NCI-H345 treated with DMSO at 0.1 percent for 48 hours (cell line): ENCODE results near the gene FKBP9.
"Not testable (repeated sequence)": the region's sequence is repeated elsewhere in the genome, so short reads cannot be mapped to it uniquely, and the experiment has no call there.

Experiments used
- DNase-seq: peaks from one replicate; lab custom pipeline; 2025; ENCODE audit not compliant: unreplicated experiment; lab: John Stamatoyannopoulos, UW

Gene FKBP9, protein sequence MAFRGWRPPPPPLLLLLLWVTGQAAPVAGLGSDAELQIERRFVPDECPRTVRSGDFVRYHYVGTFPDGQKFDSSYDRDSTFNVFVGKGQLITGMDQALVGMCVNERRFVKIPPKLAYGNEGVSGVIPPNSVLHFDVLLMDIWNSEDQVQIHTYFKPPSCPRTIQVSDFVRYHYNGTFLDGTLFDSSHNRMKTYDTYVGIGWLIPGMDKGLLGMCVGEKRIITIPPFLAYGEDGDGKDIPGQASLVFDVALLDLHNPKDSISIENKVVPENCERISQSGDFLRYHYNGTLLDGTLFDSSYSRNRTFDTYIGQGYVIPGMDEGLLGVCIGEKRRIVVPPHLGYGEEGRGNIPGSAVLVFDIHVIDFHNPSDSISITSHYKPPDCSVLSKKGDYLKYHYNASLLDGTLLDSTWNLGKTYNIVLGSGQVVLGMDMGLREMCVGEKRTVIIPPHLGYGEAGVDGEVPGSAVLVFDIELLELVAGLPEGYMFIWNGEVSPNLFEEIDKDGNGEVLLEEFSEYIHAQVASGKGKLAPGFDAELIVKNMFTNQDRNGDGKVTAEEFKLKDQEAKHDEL

DNA sequence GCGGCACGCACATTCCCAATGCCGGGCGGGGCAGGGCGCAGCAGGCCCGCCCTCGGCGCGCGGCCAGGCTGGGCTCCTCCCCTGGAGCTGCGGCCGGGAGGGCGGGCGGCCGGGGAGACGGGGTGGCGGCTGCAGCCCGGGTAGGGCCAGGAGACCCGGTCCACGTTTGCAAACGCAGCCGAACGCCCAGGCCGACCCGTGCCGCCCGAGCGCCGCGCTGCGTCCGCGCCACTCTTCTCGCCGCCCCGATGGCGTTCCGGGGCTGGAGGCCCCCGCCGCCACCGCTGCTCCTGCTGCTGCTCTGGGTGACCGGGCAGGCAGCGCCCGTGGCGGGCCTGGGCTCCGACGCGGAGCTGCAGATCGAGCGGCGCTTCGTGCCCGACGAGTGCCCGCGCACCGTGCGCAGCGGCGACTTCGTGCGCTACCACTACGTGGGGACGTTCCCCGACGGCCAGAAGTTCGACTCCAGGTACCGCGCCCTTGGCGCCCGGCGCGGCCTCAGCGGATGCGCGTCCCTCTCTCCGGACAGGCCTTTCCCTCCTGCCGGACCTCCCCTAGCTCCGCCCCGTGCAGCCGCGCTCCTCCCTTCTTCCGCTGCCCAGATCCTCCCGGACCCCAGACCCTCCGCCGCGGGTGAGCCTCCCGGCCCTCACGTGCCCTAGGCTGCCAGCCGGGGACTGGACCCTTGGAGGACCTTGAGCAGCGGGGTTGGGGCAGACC is at the start of gene FKBP9:
TSS of gene FKBP9 (plus strand) at position 115 of the 720 bp plus-strand sequence. CDS start at position 249, 134 bp downstream.
- peak; percentile 52 for DNase-seq

GRCh38 chr7:32910195-32910594 is 47.0 kb upstream of the FKBP9 start:
- DNase-seq, result no peak

DNA sequence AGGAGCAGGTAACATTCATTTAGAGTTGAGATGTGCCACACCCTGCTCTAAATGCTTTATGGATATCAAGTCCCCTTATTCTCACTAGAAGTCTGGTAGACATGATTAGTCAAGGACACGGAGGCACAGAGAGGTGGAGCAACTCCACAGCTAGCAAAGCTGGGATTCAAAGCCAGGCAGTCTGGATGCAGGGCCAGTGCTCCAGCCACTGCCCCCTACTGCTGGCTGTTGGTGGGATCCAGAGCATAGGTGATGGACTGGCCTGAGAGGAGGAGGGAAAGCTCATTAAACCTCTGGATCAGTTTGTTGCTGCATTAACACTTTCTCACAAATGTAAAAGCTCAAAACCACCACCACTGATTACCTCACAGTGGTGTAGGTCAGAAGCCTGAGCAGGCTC is 43.1 kb upstream of the FKBP9 start:
- no peak for DNase-seq

GRCh38 chr7:32915041-32915536 is 42.2 kb upstream of the FKBP9 start:
- no peak for DNase-seq

DNA sequence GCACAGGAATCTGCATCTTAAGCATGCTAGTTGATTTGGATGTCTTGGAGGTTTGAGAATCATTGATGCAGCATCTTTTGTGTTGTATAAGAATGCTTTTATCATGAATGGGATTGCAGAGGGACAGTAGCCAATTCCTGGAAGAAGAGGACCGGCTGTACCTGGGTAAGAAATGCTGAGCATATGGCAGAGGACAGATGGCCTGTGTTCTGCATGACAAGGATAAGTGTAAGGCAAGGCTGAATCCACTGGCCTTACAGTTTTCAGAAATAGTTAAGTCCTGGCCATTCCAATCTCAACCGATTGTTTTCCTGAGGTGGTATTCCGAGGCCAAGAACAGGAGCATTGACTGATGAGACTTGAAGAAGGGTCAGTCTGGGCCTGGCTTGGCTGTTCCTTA is 41.2 kb upstream of the FKBP9 start:
- no peak for DNase-seq

- DNase-seq, result not testable (repeated sequence)
Measured at GRCh38 chr7:32916994-32917393, 40.2 kb upstream of the FKBP9 start.

DNA sequence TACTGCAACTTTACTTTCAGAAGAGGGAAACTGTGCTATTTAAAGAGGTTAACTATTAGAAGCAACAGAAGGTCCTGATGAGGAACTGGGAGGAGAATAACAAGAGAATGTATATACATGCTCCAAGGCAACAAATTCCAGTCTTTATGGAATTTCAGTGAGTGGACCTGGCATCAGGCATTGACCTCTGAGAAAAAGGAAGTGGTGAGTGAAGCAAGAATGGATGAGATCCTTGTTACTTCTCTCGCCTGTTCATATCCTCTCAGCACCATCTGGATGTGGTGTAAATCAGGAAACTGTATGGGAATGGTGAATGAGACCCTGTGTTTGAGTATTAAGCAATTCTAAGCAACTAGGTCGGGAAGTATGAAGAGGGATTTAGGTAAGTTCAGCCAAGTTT is 35.3 kb upstream of the FKBP9 start:
- DNase-seq, result no peak

- no peak for DNase-seq
Measured at GRCh38 chr7:32928785-32929298, 28.4 kb upstream of the FKBP9 start.

DNA sequence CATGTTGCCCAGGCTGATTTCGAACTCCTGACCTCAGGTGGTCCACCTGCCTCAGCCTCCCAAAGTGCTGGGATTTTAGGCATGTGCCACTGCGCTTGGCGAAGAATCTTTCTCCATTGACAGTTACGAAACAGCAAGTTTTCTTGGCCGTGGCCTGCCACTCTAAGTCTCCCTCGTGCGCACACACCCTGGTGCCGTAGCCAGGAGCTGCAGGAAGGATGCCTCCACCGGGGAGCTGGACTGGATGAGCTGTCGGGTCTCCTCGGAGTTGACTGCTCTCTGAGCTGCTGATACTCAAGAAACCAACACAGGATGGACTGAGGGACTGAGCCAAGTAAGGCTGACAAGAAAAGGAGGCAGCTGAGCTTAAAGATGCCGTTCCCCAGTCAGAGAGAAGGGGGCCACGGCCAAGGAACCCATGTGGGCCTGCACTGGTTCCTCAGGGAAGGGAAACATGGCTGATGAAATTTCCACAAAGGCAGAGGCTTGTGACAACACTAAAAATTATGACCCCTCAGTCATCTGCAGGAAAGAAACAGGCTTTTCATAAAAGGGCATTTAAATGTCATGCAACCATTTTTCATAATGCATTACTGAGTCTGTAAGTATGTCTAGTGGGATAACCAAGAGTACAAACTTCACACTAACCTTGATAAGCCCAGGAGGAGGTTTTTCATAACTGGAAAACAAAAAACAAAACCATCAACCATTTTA is 27.7 kb upstream of the FKBP9 start:
- DNase-seq, result no peak

GRCh38 chr7:32930378-32930777 is 26.9 kb upstream of the FKBP9 start:
- DNase-seq, result no peak

GRCh38 chr7:32935558-32935957 is 21.7 kb upstream of the FKBP9 start:
- no peak for DNase-seq

GRCh38 chr7:32936689-32937088 is 20.6 kb upstream of the FKBP9 start:
- DNase-seq, result no peak

DNA sequence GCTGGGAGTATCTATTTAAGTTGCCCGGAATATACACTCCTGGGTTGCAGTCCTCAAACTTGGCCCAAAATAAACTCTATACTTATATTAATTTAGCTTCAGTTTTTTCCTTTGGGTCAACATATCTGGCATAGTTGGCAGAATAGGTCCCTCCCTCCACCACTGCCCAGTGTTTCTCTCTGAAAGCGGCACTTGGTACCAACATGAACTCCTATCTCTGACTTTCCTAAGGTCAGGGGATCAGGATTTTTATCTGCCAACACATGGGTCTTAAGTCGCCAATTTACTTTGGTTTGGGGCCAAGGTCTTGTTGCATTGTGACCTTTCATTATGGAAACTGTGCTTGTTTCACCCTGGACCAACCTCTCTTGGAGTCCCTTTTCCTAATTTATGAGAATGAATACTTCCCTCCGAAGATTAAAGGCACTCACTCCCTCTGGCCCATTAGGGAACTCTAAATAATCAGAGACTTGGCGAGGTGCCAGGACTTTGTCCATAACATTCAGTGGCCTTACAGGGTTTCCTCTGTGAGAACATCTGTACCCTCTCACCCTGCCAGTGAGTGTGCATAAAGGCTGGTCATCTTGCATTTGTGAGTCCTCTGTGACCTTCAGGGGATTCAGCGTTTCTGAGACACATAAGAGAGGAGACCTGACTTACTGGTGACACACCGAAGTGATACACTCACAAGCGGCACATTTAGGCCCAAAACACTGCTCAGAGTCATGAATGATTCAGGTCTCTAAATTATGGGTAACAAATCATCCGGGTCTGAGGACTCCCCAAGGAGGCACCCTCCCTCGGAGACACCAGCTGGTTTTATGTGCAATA is 19.7 kb upstream of the FKBP9 start:
- DNase-seq, result peak; percentile 14

DNA sequence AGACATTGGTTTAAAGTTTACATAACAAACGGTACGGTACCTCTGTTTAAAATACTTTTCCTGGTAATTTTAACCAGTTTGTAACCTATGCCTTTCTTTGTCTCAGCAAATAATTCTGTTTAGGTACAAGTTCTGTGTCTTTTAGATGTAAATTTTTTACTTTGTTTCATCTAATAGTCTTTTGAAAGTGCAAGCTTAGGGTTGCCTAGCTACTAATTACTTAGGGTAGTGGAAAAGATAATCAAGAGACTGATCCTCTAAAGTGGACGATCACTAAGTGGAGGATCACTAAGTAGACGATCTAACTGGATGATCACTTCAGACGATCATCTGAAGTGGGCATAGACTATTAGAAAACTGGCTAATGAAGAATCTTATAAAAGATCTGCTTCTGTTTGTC is 16.1 kb upstream of the FKBP9 start:
- DNase-seq, result no peak

DNA sequence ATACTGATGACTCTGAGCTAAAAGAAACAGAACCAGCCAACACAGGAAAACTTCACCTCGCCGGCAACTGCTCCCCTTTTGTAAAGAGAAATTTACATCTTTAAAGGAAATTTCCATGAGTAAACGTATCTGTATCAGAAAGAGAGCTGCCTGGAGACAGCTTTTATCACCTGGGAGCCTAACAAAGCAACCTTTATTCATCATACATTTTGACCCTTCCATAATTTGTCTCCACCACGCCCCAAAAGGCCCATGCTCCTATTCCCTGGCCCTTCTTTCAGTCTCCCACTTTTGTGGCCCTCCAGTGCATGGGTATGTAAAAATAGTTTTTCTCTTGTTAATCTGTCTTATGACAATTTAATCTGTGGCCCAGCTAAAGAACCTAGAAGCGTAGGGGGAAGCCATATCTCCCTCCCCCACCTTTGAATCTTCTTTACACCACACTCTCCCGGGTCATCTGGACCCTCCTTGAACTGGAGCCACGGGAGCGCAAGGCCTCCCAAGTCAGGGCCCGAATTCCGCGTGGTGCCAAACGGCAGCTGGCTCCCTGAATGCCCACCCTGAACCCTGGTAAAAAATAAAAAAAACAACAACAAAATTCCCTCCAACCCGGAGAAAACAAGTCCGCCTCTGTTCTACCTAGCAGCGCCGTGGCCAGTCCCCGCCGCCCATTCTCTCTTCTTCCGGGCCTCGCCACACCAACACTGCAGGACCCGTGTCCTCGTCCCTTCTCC is 15.4 kb upstream of the FKBP9 start:
- no peak for DNase-seq

GRCh38 chr7:32942415-32943251 is 14.6 kb upstream of the FKBP9 start:
- DNase-seq, result peak; percentile 43

- no peak for DNase-seq
Measured at GRCh38 chr7:32943252-32944030, 13.8 kb upstream of the FKBP9 start.
